H54 (cell line): ENCODE measurements around the gene ABCA4.

Source experiments
- DNase-seq: peaks from one replicate; pipeline ENCODE4 v3.0.0; 2011; ENCODE audit warnings: low spot score, mixed read lengths; ENCODE audit not compliant: insufficient read length
- FAIRE-seq: peaks from 3 replicates; lab custom pipeline; 2011; peaks lifted over from hg19 to GRCh38; lab: Jason Lieb, UNC
- POLR2A ChIP-seq: IDR thresholded peaks from 2 replicates; pipeline ENCODE4 v1.6.1; 2011; ENCODE audit warnings: low read depth, mild to moderate bottlenecking, low read length

Gene ABCA4

GRCh38 chr1:94050254-94050653, 70.7 kb downstream of the ABCA4 start:
- FAIRE-seq (no peak), DNase-seq (no peak)
- TF ChIP-seq POLR2A = no peak

DNA sequence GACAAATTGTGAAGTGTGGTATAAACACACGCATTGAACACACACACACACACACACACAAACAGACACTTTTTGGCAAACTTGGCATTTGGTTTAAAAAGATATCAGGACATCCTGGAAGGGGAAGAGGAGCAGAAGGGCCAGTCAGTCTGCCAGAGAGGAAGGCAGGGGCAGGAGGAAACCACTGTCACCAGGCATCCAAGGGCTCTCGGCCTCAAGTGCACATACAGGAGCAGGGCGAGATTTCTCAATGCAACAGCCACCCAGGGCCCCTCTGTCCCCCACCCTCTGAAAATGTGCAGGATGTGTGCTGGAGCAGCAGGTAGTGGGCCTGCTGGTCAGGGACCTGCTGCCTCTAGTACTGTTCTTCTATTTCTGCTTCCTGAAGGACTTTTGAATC, 71.2 kb downstream of the ABCA4 start:
- FAIRE-seq (no peak), DNase-seq (no peak)
- TF ChIP-seq POLR2A = no peak

GRCh38 chr1:94048413-94049164, 72.4 kb downstream of the ABCA4 start:
- FAIRE-seq = no peak
- DNase-seq = no peak
- TF ChIP-seq POLR2A = no peak

- DNase-seq (no peak), FAIRE-seq (no peak)
- TF ChIP-seq POLR2A = no peak
Observed at GRCh38 chr1:94047949-94048348, 73.0 kb downstream of the ABCA4 start.

DNA sequence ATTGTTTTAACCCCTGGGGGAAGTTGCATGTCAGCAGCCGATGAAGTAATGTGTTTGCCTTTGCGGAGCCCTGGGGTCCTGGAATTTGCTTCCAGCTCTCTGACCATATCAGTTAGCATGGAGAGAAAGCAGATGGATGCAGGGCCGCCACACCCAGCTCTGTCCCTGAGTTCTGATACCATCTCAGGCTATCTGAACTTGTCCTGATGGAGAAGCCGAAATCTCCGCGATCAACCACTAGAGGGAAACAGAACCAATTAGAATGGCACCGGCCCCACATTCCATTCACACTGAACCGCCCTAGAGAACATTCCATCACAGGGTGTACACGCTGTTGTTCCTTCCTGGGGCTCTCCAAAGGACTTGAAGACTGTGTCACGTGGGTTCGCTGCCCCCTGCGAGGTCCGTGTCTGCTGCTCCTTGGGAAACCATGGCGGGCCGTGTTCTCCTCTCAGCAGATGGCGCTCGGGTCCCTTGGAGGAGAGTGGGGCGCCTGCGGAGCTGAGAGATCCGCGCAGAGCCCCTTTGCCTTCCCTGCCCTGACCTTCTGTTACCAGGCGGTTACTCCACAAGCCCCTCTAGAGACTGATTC, 75.4 kb downstream of the ABCA4 start:
- no peak for TF ChIP-seq POLR2A
- FAIRE-seq (peak; percentile 67), DNase-seq (peak; percentile 77)

DNA sequence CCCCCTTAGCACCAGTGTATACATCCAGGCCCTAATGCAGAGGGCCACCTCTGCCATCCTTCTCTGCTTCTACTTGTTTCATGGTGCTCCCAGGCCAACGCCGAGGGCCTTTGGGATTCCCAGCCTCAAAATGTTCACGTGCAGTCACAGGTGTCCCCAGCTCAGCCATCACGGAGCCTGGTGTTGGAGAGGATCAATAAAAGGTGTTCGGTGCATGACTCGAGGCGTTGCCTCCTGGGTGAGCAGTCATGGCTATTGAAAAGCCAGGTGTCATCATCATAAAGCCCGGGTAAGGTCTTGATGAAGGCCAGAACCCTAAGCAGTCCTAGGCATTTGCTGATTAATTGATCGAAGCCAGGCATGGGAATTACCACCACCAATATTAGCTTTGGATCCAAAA, 76.1 kb downstream of the ABCA4 start:
- no peak for FAIRE-seq
- DNase-seq = no peak
- no peak for TF ChIP-seq POLR2A

DNA sequence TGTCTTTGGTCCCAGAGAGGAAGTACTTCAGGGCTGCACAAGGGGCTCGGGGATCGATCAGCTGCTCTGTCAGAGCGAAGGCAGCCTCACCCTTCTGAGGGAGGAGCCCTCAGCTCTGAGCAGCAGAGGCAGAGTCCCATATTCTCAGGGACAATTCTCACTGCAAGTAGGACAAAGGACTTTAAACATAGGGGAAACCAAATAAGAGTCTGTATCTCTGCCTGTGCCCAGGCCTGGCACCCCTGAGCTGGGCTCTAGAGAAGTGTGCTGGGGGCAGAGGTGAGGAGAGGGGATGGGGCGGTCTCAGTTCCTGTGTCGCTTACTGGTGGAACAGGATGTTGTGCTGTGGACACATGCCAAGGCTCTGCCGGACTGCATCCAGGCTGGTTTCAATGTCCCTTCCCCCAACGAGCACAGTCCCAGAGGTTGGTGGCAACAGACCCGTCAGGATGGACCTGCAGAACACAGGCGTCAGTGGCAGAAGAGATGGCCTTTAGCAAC, 76.6 kb downstream of the ABCA4 start:
- FAIRE-seq (no peak), DNase-seq (no peak)
- TF ChIP-seq POLR2A = no peak

- no peak for TF ChIP-seq POLR2A
- no peak for FAIRE-seq
- DNase-seq = no peak
Observed at GRCh38 chr1:94043738-94044289, 77.1 kb downstream of the ABCA4 start.

DNA sequence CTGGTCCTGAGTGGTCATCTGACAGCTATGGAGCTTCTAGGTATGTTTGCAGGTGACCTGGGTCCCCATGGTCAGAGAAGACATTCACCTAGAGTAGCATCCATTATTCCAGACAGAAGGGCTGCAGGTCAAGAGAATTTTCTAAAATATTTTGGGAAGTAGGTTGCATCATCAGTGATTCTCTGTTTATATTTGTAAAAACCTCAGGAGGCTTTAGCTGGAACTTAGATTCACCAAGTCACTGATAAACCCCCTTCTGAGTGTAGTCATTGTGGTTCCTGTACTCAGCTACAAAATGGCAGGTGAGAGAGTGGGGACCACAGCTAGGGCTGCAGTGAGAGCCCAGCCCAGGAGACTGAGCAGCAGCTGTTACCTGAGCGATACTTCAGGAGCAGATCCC, 78.6 kb downstream of the ABCA4 start:
- FAIRE-seq (no peak), DNase-seq (no peak)
- TF ChIP-seq POLR2A = no peak

- TF ChIP-seq POLR2A = no peak
- FAIRE-seq (no peak), DNase-seq (no peak)
Observed at GRCh38 chr1:94039871-94040569, 80.9 kb downstream of the ABCA4 start.

- FAIRE-seq = no peak
- no peak for TF ChIP-seq POLR2A
- no peak for DNase-seq
Observed at GRCh38 chr1:94039514-94039870, 81.5 kb downstream of the ABCA4 start.

DNA sequence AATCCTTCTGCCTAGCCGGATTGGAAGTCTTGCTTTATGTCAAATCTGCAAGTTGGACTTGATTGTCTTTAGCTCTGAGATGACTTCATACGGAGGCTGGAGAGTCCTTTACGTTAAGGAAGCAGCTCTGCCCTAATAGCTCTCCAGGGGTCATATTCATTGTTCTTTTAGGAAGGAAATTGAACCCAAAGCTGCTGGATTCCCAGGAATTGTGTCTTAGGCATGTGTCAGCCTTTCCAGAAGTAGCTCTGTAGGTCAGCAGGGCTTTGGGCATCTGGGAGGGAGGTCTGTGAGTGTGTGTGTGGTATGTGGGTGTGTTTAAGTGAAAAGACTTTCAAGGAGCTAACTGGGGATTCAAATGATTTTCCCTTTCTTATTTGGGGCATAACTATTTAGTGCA, 82.4 kb downstream of the ABCA4 start:
- no peak for DNase-seq
- no peak for FAIRE-seq
- TF ChIP-seq POLR2A = no peak

DNA sequence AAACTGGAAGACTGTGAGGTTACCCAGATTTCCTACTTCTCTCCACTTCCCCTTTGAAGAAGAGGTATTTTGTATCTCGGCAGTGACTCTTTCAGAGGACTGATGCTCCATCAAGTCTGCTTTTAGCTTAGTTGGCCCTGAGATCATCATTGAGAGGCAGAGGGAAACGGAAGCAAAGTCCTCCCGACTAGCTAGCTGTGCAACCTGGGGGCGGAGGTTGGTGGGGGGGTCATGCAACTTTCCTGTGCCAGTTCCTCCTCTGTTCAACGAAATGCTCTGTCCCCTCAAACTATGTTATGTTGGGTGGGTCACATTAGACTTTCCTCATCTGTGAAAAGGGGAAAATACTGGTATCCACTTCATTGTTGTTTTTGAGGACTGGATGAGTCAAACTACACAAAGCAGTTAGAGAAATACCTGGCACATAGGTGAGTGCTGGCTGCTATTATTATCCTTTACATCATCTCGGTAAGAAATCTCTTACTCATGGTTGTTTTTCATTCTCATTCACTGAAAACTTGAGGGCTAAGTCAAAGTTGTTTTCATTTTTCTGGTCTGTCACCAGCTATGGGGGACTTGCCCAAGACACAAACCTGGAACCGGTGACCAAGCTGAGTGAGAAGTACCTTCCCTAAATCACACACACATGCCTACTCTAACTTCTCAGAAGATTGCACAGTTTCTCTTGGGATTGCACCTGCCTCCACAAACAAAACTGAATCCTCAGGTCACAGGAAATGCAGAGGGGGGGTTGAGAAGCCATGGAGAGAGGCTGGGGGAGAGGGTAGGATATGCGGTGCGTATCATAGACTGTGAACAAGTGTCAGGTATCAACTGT, 83.3 kb downstream of the ABCA4 start:
- no peak for TF ChIP-seq POLR2A
- DNase-seq (no peak), FAIRE-seq (no peak)
